KMS-11 (cell line): ENCODE data around the gene NMUR1.

ENCODE experiments used
- H2AFZ ChIP-seq: fragments of 200-600 bp; sonication (generic); 2 replicates; pipeline ENCODE4 v1.6.1; 2016; ENCODE audit warnings: antibody characterized with exemption, mixed run types, low read depth
- H3K27ac ChIP-seq: fragments of 200-600 bp; sonication (generic); 2 replicates; pipeline ENCODE4 v1.6.1; 2016; ENCODE audit warnings: mild to moderate bottlenecking, mixed run types
- H3K27me3 ChIP-seq: fragments of 200-600 bp; sonication (generic); 2 replicates; pipeline ENCODE4 v1.6.1; 2017; ENCODE audit warnings: mild to moderate bottlenecking, low read depth, mixed run types, moderate library complexity; ENCODE audit not compliant: insufficient read depth
- H3K36me3 ChIP-seq: fragments of 200-600 bp; sonication (generic); 2 replicates; pipeline ENCODE4 v1.6.1; 2017; ENCODE audit warnings: mild to moderate bottlenecking, mixed run types; ENCODE audit not compliant: insufficient read depth
- H3K4me1 ChIP-seq: fragments of 200-600 bp; sonication (generic); 2 replicates; pipeline ENCODE4 v1.6.1; 2016; ENCODE audit warnings: mild to moderate bottlenecking, low read depth, mixed run types; ENCODE audit not compliant: poor library complexity, severe bottlenecking
- H3K4me2 ChIP-seq: fragments of 200-600 bp; sonication (generic); 2 replicates; pipeline ENCODE4 v1.7.0; 2016; ENCODE audit warnings: mild to moderate bottlenecking, mixed run types
- H3K4me3 ChIP-seq: fragments of 200-600 bp; sonication (generic); IDR thresholded peaks from 2 replicates; pipeline ENCODE4 v1.6.1; 2017; ENCODE audit warnings: low read depth, low read length, mixed read lengths; ENCODE audit not compliant: insufficient read depth
- H3K79me2 ChIP-seq: fragments of 200-600 bp; sonication (generic); 2 replicates; pipeline ENCODE4 v1.6.1; 2016; ENCODE audit warnings: low read depth, mixed run types; ENCODE audit not compliant: insufficient read depth
- H3K9ac ChIP-seq: fragments of 200-600 bp; sonication (generic); 2 replicates; pipeline ENCODE4 v1.6.1; 2016; ENCODE audit warnings: mild to moderate bottlenecking, mixed run types
- H4K20me1 ChIP-seq: fragments of 200-600 bp; sonication (generic); 2 replicates; pipeline ENCODE4 v1.6.1; 2016; ENCODE audit warnings: mild to moderate bottlenecking, mixed run types; ENCODE audit not compliant: insufficient read depth
- TF ChIP-seq, protein P1 (sequence below): fragments of 200-600 bp; sonication (generic); conservative IDR thresholded peaks from 2 replicates; pipeline ENCODE4 v1.6.1; 2017; ENCODE audit warnings: low read depth, mild to moderate bottlenecking, antibody characterized with exemption, low read length, moderate library complexity, mixed read lengths

Gene NMUR1

DNA sequence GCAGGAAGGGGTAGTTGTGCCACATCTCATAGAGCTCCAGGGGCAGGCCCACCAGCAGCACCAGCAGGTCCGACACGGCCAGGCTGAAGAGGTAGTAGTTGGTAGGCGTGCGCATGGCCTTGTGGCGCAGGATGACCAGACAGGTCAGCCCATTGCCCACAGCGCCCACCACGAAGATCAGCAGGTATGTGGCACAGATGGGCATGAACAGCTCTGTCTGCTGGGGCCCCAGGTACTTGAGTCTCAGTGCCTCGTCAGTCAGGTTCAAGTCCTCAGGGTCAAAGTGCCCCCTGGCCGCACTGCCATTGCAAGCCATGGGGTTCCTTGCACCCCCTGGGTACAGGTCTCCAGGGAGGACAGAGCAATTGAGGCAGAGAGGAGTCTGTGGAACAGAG lies 1.6 kb downstream of the NMUR1 start:
- no peaks in the 10 kb centered on the region for H3K4me1 ChIP-seq

DNA sequence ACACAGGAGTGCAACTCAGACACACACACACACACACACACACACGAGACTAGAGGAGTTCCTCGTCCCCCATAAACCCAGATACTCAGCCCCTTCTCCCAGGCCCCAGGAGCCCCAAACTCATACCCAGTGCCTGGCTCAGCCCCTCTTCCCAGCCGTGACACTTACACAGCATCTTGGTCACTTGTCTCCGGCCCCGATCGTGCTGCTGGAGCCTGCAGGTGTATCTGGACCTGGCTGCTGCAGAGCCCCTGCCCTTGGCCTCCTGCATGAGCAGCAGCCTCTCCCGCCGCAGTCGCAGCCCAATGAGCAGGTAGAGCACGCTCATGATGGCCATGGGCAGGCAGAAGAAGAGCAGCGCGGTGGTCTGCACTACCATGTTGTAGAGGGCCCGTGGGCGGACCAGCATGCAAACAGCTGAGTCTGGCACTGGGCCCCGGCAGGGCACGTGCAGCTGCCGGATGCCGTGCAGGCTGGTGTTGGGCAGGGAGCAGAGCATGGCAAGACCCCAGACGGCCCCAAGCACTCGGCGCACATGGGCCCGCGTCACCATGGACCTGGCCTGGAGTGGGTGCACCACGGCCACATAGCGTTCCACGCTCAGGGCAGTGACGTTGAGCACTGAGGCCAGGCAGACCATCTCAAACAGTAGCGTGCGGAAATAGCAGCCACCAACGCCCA lies 2.1 kb downstream of the NMUR1 start:
- Histone ChIP-seq H3K79me2 (no peaks in the 10 kb centered on the region), H3K36me3 (no peaks in the 10 kb centered on the region), H3K4me3 (no peak overlapping the region), H2AFZ (no peak overlapping the region), H4K20me1 (no peaks in the 10 kb centered on the region), H3K9ac (no peak overlapping the region), H3K4me2 (no peak overlapping the region), H3K4me1 (no peaks in the 10 kb centered on the region), H3K27ac (no peak overlapping the region), H3K27me3 (peaks cover 14% of the 10 kb centered on the region; the same call in 1 of the 2 replicates)
- TF ChIP-seq, protein P1, sequence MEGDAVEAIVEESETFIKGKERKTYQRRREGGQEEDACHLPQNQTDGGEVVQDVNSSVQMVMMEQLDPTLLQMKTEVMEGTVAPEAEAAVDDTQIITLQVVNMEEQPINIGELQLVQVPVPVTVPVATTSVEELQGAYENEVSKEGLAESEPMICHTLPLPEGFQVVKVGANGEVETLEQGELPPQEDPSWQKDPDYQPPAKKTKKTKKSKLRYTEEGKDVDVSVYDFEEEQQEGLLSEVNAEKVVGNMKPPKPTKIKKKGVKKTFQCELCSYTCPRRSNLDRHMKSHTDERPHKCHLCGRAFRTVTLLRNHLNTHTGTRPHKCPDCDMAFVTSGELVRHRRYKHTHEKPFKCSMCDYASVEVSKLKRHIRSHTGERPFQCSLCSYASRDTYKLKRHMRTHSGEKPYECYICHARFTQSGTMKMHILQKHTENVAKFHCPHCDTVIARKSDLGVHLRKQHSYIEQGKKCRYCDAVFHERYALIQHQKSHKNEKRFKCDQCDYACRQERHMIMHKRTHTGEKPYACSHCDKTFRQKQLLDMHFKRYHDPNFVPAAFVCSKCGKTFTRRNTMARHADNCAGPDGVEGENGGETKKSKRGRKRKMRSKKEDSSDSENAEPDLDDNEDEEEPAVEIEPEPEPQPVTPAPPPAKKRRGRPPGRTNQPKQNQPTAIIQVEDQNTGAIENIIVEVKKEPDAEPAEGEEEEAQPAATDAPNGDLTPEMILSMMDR, result no peak

More for the DNA sequence above, 1.6 kb downstream of the NMUR1 start:
- Histone ChIP-seq H3K27me3 (peaks cover 14% of the 10 kb centered on the region; the same call in 1 of the 2 replicates), H3K36me3 (no peaks in the 10 kb centered on the region), H4K20me1 (no peaks in the 10 kb centered on the region), H2AFZ (no peak overlapping the region), H3K27ac (no peak overlapping the region), H3K9ac (no peak overlapping the region), H3K79me2 (no peaks in the 10 kb centered on the region), H3K4me3 (no peak overlapping the region), H3K4me2 (no peak overlapping the region)
- TF ChIP-seq, protein P1, result no peak

- Histone ChIP-seq H2AFZ (no peak overlapping the region), H3K36me3 (no peaks in the 10 kb centered on the region), H3K4me2 (no peak overlapping the region), H3K79me2 (no peaks in the 10 kb centered on the region), H3K4me3 (no peak overlapping the region), H3K9ac (no peak overlapping the region), H3K27ac (no peak overlapping the region), H4K20me1 (no peaks in the 10 kb centered on the region), H3K27me3 (peaks cover 14% of the 10 kb centered on the region; the same call in 1 of the 2 replicates), H3K4me1 (no peaks in the 10 kb centered on the region)
- TF ChIP-seq, protein P1, result no peak
These were observed 3.2 kb downstream of the NMUR1 start for GRCh38 chr2:231527091-231527395.

- no peak overlapping the region for H2AFZ ChIP-seq
- H3K4me1 ChIP-seq, result no peaks in the 10 kb centered on the region
- TF ChIP-seq, protein P1, result no peak
- no peak overlapping the region for H3K4me3 ChIP-seq
- no peak overlapping the region for H3K9ac ChIP-seq
- no peaks in the 10 kb centered on the region for H4K20me1 ChIP-seq
- H3K79me2 ChIP-seq, result no peaks in the 10 kb centered on the region
- H3K4me2 ChIP-seq, result no peak overlapping the region
- H3K36me3 ChIP-seq, result no peaks in the 10 kb centered on the region
- H3K27ac ChIP-seq, result no peak overlapping the region
- H3K27me3 ChIP-seq, result peaks cover 14% of the 10 kb centered on the region; the same call in 1 of the 2 replicates
These were observed 3.7 kb downstream of the NMUR1 start for GRCh38 chr2:231526341-231527090.
